Ectodermal cell (in vitro differentiated cells): ENCODE data around the gene PHGDH.
A peak's percentile ranks its signal among the peaks of the same experiment; 100 is the strongest.
"Not testable (repeated sequence)": the region's sequence is repeated elsewhere in the genome, so short reads cannot be mapped to it uniquely, and the experiment has no call there.

Source experiments
- H3K27ac ChIP-seq: 2 replicates; pipeline ENCODE4 v1.7.0; 2013; ENCODE audit warnings: mild to moderate bottlenecking, low read depth, low read length; ENCODE audit not compliant: insufficient read depth, poor library complexity, severe bottlenecking
- H3K27me3 ChIP-seq: 2 replicates; pipeline ENCODE4 v1.7.0; 2013; ENCODE audit warnings: mild to moderate bottlenecking, low read length; ENCODE audit not compliant: insufficient read depth, control insufficient read depth, poor library complexity, severe bottlenecking
- H3K36me3 ChIP-seq: one replicate; pipeline ENCODE4 v1.7.0; 2013; ENCODE audit warnings: low read length; ENCODE audit not compliant: control insufficient read depth, insufficient read depth
- H3K4me1 ChIP-seq: one replicate; pipeline ENCODE4 v1.7.0; 2013; ENCODE audit warnings: low read length; ENCODE audit not compliant: control insufficient read depth, insufficient read depth
- H3K4me3 ChIP-seq: 2 replicates; pipeline ENCODE4 v1.7.0; 2013; ENCODE audit warnings: low read depth, low read length, control low read depth; ENCODE audit not compliant: insufficient read depth
- H3K9me3 ChIP-seq: 2 replicates; pipeline ENCODE4 v1.7.0; 2013; ENCODE audit warnings: mild to moderate bottlenecking, low read length, moderate library complexity; ENCODE audit not compliant: control insufficient read depth
- WGBS, 2 experiments: methylation state at CpG; one replicate each; pipeline ENCODE4 v1.1.7; 2013; ENCODE audit warnings: missing lambda C conversion rate in 2 of 2; 5-methylcytosine and 5-hydroxymethylcytosine counted together

Gene PHGDH

GRCh38 chr1:119689511-119689910 lies 22.2 kb upstream of the PHGDH start:
- Histone ChIP-seq H3K27ac (no peak overlapping the region), H3K4me1 (no peaks in the 10 kb centered on the region), H3K9me3 (no peaks in the 10 kb centered on the region), H3K4me3 (no peak overlapping the region), H3K27me3 (no peaks in the 10 kb centered on the region), H3K36me3 (no peaks in the 10 kb centered on the region)

DNA sequence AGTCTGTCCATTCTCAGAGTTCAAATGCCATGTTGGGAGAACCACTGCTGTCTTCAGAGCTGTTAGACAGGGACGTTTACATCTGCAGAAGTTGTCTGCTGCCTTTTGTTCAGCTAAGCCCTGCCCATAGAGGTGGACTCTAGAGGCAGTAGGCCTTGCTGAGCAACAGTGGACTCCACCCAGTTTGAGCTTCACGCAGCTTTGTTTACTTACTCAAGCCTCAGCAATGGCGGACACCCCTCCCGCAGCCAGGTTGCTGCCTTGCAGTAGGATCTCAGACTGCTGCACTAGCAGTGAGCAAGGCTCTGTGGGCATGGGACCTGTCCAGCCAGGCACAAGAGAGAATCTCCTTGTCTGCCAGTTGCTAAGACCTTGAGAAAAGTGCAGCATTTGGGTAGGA lies 14.9 kb upstream of the PHGDH start:
- H3K27me3 ChIP-seq, H3K4me3 ChIP-seq, H3K27ac ChIP-seq, H3K9me3 ChIP-seq, H3K36me3 ChIP-seq, H3K4me1 ChIP-seq: not testable (repeated sequence)
- WGBS, 2 experiments = 86 to 87% methylated on average over 4 of the region's 4 CpGs

DNA sequence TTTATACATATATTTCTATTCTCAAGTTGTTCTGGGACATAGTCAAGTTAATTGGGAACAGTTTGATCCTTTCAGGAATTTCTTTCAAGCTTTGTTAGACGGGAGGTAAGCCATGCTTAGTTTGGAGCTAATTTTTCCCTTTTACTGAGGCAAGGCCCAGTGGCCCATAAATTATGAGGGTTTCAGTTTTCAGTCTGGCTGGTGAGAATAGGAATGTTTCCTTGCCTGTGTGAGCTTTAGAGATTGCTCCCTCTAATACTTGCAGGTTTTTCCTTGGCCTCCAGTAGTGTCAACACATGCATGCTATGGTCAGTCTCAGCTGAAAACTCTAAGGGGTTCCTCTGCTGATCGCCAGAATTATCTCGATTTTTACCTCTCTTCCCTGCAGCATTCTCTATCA lies 14.1 kb upstream of the PHGDH start:
- 85 to 92% methylated on average over 3 of the region's 3 CpGs for WGBS, 2 experiments
- no peaks in the 10 kb centered on the region for H3K36me3 ChIP-seq

DNA sequence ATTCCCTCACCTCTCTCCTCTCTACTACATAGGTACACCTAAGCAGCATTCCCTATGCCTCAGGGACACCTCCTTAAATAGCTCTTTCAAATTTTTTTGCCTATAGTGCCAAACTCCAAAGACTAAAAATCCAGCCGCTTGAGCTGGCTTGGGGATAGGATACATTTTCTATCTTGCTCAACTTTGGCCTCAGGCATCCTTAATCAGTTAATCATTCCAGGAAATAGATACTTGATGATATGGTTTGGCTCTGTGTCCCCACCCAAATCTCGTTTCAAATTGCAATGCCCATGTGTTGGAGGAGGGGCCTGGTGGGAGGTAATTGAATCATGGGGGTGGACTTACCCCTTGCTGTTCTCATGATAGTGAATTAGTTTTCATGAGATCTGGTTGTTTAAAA lies 11.4 kb upstream of the PHGDH start:
- no peaks in the 10 kb centered on the region for H3K27me3 ChIP-seq
- H3K27ac ChIP-seq = no peak overlapping the region
- H3K9me3 ChIP-seq = no peaks in the 10 kb centered on the region
- no peak overlapping the region for H3K4me3 ChIP-seq
- 89 to 100% methylated on average over 2 of the region's 2 CpGs for WGBS, 2 experiments
- H3K4me1 ChIP-seq = no peaks in the 10 kb centered on the region
- no peaks in the 10 kb centered on the region for H3K36me3 ChIP-seq

More for the DNA sequence above, 14.1 kb upstream of the PHGDH start:
- H3K4me1 ChIP-seq = no peaks in the 10 kb centered on the region
- no peaks in the 10 kb centered on the region for H3K27me3 ChIP-seq
- H3K4me3 ChIP-seq = no peak overlapping the region
- H3K27ac ChIP-seq = no peak overlapping the region
- H3K9me3 ChIP-seq = no peaks in the 10 kb centered on the region

GRCh38 chr1:119701659-119702058 lies 10.1 kb upstream of the PHGDH start:
- Histone ChIP-seq H3K36me3 (no peaks in the 10 kb centered on the region), H3K27ac (no peak overlapping the region), H3K9me3 (no peaks in the 10 kb centered on the region), H3K27me3 (no peaks in the 10 kb centered on the region), H3K4me1 (no peaks in the 10 kb centered on the region), H3K4me3 (no peak overlapping the region)

GRCh38 chr1:119702384-119702783 lies 9.3 kb upstream of the PHGDH start:
- no peak overlapping the region for H3K27ac ChIP-seq
- no peaks in the 10 kb centered on the region for H3K27me3 ChIP-seq
- H3K4me3 ChIP-seq = no peak overlapping the region
- no peaks in the 10 kb centered on the region for H3K4me1 ChIP-seq
- WGBS, 2 experiments = 95 to 98% methylated on average over 2 of the region's 2 CpGs
- H3K9me3 ChIP-seq = no peaks in the 10 kb centered on the region
- H3K36me3 ChIP-seq = no peaks in the 10 kb centered on the region

DNA sequence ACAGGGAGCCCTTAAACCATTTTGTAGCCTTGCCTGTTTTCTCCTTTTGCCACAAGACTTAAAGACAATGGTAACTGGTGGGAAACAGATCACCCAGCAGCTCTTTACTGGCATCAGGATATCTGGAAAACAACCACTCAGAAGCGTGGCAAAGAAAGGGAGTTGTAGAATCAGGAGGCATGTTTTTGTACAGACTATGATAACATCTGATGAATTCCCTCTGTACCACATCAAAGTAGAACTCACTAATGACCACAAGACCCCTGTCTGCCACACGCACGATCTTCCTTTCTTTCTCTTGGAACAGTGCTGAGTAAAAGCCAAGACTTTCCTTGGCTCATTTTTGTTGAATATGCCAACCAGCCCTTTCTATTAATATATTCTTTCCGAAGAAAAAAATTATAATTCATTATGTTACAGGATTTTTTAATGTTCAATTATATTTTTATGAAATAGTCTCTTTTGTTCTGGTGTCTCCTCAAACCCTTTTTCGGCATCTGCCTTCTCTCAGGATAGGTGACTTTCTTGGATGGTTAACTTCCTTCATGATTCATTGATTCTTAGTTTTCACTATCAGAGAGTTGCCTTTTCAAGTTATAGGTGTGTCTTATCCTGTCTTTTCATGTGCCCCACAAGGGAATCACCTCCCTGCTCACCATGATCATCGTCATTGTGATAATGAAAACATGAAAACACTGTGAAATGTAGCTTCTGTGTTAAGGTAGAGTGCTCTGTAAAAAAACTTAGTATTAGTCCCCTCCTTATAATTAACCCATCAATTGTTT lies 7.9 kb upstream of the PHGDH start:
- no peak overlapping the region for H3K4me3 ChIP-seq
- H3K27ac ChIP-seq = no peak overlapping the region
- no peaks in the 10 kb centered on the region for H3K4me1 ChIP-seq
- 92 to 95% methylated on average over 3 to 5 of the region's 6 CpGs for WGBS, 2 experiments
- no peaks in the 10 kb centered on the region for H3K9me3 ChIP-seq
- no peaks in the 10 kb centered on the region for H3K36me3 ChIP-seq
- no peaks in the 10 kb centered on the region for H3K27me3 ChIP-seq

GRCh38 chr1:119706599-119706998 lies 5.1 kb upstream of the PHGDH start:
- not testable (repeated sequence) for H3K27ac ChIP-seq, H3K36me3 ChIP-seq, H3K4me1 ChIP-seq, H3K27me3 ChIP-seq, H3K9me3 ChIP-seq, H3K4me3 ChIP-seq
- WGBS, 2 experiments = 83 to 90% methylated on average over 5 to 6 of the region's 6 CpGs

DNA sequence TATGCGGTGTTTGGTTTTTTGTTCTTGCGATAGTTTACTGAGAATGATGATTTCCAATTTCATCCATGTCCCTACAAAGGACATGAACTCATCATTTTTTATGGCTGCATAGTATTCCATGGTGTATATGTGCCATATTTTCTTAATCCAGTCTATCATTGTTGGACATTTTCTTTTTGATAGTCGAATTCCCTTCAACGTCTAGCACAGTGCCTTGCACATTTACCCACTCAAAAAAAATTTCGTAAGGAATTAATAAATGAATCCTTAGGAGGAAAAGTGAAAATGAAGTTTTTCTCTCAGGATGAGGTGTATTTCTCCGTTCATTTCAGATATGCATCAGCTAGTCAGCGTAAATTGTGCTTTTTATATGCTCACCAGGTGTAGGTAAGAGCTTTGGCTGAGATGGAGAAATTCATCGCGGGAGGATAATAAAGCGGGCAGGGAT lies 354 bp upstream of the PHGDH start:
- not testable (repeated sequence) for H3K36me3 ChIP-seq, H3K27ac ChIP-seq, H3K9me3 ChIP-seq, H3K27me3 ChIP-seq
- Histone ChIP-seq H3K4me3 (peak overlapping the region; percentile 71), H3K4me1 (peaks cover 25% of the 10 kb centered on the region)
- 20 to 21% methylated on average over 6 of the region's 10 CpGs for WGBS, 2 experiments

DNA sequence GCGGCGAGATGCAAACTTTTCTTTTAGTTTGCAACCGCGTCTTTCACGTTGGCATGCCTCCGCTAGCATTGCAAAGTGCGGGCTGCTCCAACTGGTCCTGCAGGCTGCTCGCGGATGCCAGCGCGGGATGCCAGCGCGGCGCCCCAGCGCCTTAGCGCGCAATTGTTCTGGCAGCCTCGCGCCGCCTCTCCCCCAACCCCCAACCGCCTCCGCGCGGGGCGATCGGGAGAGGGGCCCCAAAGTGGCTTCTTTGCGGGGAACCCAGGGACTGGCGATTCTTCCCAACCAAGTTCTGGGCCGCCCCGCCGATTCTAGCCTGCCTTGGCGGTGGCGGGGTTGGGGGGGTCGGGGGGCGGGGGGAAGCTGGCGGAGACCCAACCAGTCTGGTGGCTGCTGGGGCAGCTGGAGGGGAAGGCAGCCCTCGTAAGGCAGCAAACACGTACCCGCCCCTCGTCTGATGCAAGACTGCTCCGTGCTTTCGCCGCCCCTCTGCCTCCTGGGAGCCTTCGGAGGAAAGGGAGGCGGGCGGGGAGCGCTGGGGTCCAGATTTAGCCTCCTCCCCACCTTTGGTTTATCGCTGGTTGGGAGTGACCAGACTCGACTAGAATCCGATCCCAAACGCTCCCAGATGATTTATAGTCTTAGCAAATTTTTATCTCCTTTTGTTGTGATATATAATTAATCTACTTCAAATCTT lies 756 bp downstream of the PHGDH start:
- Histone ChIP-seq H3K36me3 (no peaks in the 10 kb centered on the region), H3K4me3 (peak overlapping the region; percentile 71), H3K27me3 (no peaks in the 10 kb centered on the region), H3K9me3 (no peaks in the 10 kb centered on the region), H3K4me1 (peaks cover 27% of the 10 kb centered on the region), H3K27ac (peak overlapping the region; percentile 87)
- 0% methylated on average over 51 of the region's 51 CpGs for WGBS, 2 experiments
